WERI-Rb-1 (cell line): ENCODE results near the gene C16orf74.

Experiments used
- DNase-seq: peaks from one replicate; pipeline ENCODE4 v3.0.0-alpha.2; 2020
- H3K27ac ChIP-seq: fragments of 250-450 bp; sonication (Bioruptor Pico); 2 replicates; pipeline ENCODE4 v1.5.1; 2020; ENCODE audit warnings: mild to moderate bottlenecking, moderate library complexity
- H3K27me3 ChIP-seq: fragments of 250-450 bp; sonication (Bioruptor Pico); 2 replicates; pipeline ENCODE4 v1.5.1; 2021; ENCODE audit warnings: mild to moderate bottlenecking, low read depth, moderate library complexity; ENCODE audit not compliant: insufficient read depth, severe bottlenecking
- H3K36me3 ChIP-seq: fragments of 250-450 bp; sonication (Bioruptor Pico); 2 replicates; pipeline ENCODE4 v1.5.1; 2020; ENCODE audit warnings: mild to moderate bottlenecking, moderate library complexity
- H3K4me3 ChIP-seq: 2 replicates; pipeline ENCODE4 v1.5.1; 2011; ENCODE audit warnings: low read depth, mild to moderate bottlenecking, control low read depth, low read length
- H3K9me3 ChIP-seq: fragments of 250-450 bp; sonication (Bioruptor Pico); 2 replicates; pipeline ENCODE4 v1.5.1; 2021; ENCODE audit warnings: mild to moderate bottlenecking, moderate library complexity; ENCODE audit not compliant: severe bottlenecking
- TF ChIP-seq, protein P1 (sequence below): IDR thresholded peaks from 2 replicates; pipeline ENCODE4 v1.5.1; 2011; ENCODE audit warnings: low read depth, mild to moderate bottlenecking, control low read depth, inconsistent platforms, low read length

Gene C16orf74

DNA sequence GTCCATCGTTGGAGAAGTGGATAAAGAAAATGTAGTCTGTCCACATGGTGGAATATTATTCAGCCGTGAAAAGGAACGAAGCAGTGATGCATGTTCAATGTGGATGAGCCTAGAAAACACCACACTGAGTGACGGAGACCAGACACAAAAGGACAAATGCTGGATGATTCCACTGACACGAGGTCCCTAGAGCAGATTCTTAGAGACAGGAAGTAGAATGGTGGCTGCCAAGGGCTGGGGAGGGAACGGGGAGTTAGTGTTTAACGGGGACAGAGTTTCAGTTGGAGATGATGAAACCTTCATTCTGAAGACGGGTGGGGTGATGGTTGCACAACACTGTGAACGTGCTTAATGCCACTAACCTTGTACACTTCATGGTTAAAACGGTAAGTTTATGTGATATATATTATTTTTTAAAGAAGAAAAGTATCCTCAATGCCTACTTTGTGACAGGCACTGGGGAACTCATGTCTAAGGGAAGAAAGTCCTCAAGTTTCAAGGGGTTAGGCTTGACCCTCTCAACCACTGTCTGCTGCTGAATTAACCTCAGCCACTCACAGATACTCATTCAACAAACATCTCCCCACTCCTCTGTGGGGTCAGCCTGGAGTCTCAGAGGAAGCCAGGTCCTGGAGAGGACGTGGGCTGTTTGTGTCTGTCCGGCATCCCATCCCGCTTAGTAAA is 17.6 kb downstream of the C16orf74 start:
- no peak overlapping the region for H3K27ac ChIP-seq
- H3K36me3 ChIP-seq: no peaks in the 10 kb centered on the region
- DNase-seq: no peak

DNA sequence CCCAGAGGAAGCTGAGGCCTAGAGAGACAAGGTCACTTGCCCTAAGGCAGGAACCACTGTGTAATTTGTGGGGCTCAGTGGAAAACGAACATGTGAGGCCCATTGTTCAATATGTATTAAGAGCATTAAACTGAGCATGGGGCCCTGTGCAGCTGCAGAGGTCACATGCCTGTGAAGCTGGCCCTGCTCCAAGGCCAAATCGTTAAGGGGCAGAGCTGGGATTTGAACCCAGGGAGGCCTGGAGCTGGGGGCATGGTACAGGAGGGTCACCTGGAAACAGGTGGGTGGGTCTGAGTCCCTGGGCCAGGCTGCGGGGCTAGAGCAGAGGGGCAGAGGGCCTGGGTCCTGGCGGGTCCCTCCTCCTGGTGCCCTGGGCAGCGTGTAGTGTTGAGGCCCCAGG is 19.7 kb downstream of the C16orf74 start:
- no peak overlapping the region for H3K4me3 ChIP-seq
- DNase-seq: no peak
- no peak overlapping the region for H3K27ac ChIP-seq
- no peaks in the 10 kb centered on the region for H3K27me3 ChIP-seq
- no peaks in the 10 kb centered on the region for H3K9me3 ChIP-seq
- H3K36me3 ChIP-seq: no peaks in the 10 kb centered on the region
- TF ChIP-seq, protein P1, sequence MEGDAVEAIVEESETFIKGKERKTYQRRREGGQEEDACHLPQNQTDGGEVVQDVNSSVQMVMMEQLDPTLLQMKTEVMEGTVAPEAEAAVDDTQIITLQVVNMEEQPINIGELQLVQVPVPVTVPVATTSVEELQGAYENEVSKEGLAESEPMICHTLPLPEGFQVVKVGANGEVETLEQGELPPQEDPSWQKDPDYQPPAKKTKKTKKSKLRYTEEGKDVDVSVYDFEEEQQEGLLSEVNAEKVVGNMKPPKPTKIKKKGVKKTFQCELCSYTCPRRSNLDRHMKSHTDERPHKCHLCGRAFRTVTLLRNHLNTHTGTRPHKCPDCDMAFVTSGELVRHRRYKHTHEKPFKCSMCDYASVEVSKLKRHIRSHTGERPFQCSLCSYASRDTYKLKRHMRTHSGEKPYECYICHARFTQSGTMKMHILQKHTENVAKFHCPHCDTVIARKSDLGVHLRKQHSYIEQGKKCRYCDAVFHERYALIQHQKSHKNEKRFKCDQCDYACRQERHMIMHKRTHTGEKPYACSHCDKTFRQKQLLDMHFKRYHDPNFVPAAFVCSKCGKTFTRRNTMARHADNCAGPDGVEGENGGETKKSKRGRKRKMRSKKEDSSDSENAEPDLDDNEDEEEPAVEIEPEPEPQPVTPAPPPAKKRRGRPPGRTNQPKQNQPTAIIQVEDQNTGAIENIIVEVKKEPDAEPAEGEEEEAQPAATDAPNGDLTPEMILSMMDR: no peak

More for the DNA sequence above, 17.6 kb downstream of the C16orf74 start:
- no peaks in the 10 kb centered on the region for H3K27me3 ChIP-seq
- no peaks in the 10 kb centered on the region for H3K9me3 ChIP-seq
- TF ChIP-seq, protein P1: no peak
- no peak overlapping the region for H3K4me3 ChIP-seq

DNA sequence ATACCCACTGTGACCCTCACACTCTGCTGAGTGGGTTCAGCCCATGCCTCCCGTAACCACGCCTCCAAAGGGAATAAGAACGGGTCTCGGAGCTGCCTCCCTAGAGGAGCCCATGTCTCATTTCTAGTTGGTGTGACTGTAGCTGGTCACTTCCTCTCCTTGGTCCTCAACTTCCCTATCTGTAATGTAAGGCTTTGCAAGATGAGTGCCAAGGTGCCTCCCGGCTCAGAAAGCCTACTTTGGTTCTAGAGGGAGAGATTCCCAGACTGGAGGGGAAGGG is 20.8 kb downstream of the C16orf74 start:
- no peak for DNase-seq
- Histone ChIP-seq H3K27ac (peak overlapping the region; percentile 68), H3K9me3 (no peaks in the 10 kb centered on the region), H3K36me3 (no peaks in the 10 kb centered on the region), H3K4me3 (no peak overlapping the region), H3K27me3 (no peaks in the 10 kb centered on the region)
- TF ChIP-seq, protein P1: no peak

DNA sequence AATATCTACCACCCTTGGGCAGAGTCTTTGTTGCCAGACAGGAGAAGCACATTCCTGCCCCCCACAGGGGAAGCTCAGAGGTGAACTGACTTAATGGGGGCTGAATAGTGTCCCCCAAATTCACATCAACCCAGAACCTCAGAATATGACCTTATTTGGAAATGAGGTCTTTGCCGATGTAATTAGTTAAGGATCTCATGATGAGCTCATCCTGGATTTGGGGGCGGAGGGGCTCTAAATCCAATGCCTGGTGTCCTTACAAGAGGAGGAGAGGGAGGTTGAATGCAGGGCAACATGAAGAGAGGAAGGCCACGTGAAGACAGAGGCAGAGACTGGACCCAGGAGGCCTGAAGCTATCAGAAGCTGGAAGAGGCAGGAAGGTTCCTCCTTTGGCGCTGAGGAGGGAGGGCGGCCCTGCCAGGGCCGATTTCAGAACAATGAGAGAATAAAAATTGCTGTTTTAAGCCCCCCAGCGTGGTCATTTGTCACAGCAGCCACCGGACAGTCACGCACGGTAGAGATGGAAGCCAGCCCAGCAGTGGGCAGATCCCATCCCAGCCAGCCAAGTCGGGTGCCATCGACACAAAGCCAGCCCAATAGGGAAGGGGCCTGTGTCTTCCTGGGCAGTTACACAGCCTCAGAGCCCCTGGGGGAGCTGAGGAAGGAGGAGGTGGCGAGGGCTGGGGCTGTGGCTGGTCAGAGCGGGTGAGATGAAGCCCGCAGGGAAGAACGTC is 21.3 kb downstream of the C16orf74 start:
- H3K27ac ChIP-seq: peak overlapping the region; percentile 68
- no peak overlapping the region for H3K4me3 ChIP-seq
- no peaks in the 10 kb centered on the region for H3K36me3 ChIP-seq
- DNase-seq: peak; percentile 49
- TF ChIP-seq, protein P1: no peak
- H3K27me3 ChIP-seq: no peaks in the 10 kb centered on the region
- H3K9me3 ChIP-seq: no peaks in the 10 kb centered on the region

DNA sequence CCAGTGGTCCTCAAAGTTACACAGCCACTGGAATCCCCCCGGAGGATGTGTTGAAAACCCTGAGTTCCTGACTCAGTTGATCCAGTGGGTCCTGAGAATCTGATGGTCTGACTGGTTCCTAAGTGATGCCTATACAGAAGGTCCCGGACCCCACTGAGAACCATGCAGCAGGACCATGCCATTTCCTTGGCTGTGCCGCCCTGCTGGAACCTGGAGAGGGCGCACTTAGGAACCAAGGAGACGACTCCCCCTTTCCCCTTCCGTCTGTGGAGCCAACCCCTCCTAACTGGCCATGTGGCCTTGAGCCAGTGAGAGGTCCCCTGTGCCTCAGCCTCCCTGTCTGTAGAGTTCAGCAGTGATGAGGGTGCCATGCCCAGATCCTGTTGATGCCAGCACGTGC is 22.0 kb downstream of the C16orf74 start:
- no peaks in the 10 kb centered on the region for H3K9me3 ChIP-seq
- TF ChIP-seq, protein P1: peak; percentile 61
- DNase-seq: peak; percentile 40
- H3K36me3 ChIP-seq: no peaks in the 10 kb centered on the region
- no peaks in the 10 kb centered on the region for H3K27me3 ChIP-seq
- no peak overlapping the region for H3K4me3 ChIP-seq
- peak overlapping the region; percentile 68 for H3K27ac ChIP-seq
